ENCODE results near the gene HS2ST1.

Gene HS2ST1

GRCh38 chr1:87089070-87089736 is 174.8 kb downstream of the HS2ST1 start (continued):
- TF ChIP-seq, protein P1, sequence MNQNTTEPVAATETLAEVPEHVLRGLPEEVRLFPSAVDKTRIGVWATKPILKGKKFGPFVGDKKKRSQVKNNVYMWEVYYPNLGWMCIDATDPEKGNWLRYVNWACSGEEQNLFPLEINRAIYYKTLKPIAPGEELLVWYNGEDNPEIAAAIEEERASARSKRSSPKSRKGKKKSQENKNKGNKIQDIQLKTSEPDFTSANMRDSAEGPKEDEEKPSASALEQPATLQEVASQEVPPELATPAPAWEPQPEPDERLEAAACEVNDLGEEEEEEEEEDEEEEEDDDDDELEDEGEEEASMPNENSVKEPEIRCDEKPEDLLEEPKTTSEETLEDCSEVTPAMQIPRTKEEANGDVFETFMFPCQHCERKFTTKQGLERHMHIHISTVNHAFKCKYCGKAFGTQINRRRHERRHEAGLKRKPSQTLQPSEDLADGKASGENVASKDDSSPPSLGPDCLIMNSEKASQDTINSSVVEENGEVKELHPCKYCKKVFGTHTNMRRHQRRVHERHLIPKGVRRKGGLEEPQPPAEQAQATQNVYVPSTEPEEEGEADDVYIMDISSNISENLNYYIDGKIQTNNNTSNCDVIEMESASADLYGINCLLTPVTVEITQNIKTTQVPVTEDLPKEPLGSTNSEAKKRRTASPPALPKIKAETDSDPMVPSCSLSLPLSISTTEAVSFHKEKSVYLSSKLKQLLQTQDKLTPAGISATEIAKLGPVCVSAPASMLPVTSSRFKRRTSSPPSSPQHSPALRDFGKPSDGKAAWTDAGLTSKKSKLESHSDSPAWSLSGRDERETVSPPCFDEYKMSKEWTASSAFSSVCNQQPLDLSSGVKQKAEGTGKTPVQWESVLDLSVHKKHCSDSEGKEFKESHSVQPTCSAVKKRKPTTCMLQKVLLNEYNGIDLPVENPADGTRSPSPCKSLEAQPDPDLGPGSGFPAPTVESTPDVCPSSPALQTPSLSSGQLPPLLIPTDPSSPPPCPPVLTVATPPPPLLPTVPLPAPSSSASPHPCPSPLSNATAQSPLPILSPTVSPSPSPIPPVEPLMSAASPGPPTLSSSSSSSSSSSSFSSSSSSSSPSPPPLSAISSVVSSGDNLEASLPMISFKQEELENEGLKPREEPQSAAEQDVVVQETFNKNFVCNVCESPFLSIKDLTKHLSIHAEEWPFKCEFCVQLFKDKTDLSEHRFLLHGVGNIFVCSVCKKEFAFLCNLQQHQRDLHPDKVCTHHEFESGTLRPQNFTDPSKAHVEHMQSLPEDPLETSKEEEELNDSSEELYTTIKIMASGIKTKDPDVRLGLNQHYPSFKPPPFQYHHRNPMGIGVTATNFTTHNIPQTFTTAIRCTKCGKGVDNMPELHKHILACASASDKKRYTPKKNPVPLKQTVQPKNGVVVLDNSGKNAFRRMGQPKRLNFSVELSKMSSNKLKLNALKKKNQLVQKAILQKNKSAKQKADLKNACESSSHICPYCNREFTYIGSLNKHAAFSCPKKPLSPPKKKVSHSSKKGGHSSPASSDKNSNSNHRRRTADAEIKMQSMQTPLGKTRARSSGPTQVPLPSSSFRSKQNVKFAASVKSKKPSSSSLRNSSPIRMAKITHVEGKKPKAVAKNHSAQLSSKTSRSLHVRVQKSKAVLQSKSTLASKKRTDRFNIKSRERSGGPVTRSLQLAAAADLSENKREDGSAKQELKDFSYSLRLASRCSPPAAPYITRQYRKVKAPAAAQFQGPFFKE (tag by site-specific recombination; IDR thresholded peaks at IDR 0.05; ENCODE audit: borderline replicate concordance) = no peak
- TF ChIP-seq REPIN1 (tag by site-specific recombination; IDR thresholded peaks at IDR 0.05; ENCODE audit: low read depth) = no peak
- no peak for TF ChIP-seq ZNF16 (tag by site-specific recombination; IDR thresholded peaks at IDR 0.05; ENCODE audit: low read depth)
- TF ChIP-seq ZNF175 (tag by site-specific recombination; IDR thresholded peaks at IDR 0.05) = no peak
- TF ChIP-seq OVOL3 (tag by site-specific recombination; IDR thresholded peaks at IDR 0.05) = no peak
- TF ChIP-seq ZNF138 (tag by site-specific recombination; IDR thresholded peaks at IDR 0.05; ENCODE audit: borderline replicate concordance) = no peak
- no peak for TF ChIP-seq ZNF621 (tag by site-specific recombination; IDR thresholded peaks at IDR 0.05)

DNA sequence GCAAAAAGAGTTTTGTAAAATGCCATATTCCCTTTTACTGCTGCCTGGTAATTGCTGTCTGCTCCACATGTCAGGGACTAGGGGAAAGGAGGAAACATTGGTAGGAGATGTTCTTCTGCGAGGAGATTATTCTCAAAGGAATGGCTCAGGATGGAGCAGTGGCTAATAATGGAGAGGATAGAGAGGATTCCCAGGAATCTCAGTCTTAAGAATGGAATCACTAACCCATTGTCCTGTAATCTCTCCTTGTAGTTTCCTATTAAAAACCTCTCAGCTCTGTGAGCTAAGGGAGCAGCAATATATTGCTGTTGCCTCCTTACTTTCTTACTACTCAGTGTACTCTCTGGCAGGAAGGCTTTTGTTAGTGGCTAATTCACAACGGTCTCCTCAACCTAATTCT is 175.4 kb downstream of the HS2ST1 start:
- H3K4me3 ChIP-seq (ENCODE audit: low read depth, low read length) = no peak overlapping the region
- no peaks in the 10 kb centered on the region for H3K9me3 ChIP-seq (ENCODE audit: control insufficient read depth, insufficient read depth, low read depth, low read length)
- H3K36me3 ChIP-seq (ENCODE audit: control insufficient read depth in 2 of 2, insufficient read depth in 1 of 2, low read length in 2 of 2) = no peaks in the 10 kb centered on the region
- ChIA-PET CTCF (no interaction called here), POLR2A (no interaction called here)
- H3K4me1 ChIP-seq (ENCODE audit: control insufficient read depth, insufficient read depth, low read length) = peaks cover 6% of the 10 kb centered on the region; the same call in 1 of the 2 replicates
- H3K27ac ChIP-seq (ENCODE audit: extremely low read depth, low read depth, low read length) = no peak overlapping the region
- TF ChIP-seq GFI1B (tag by site-specific recombination; IDR thresholded peaks at IDR 0.05) = no peak
- TF ChIP-seq ZNF488 (tag by site-specific recombination; IDR thresholded peaks at IDR 0.05) = no peak
- TF ChIP-seq, protein P2, sequence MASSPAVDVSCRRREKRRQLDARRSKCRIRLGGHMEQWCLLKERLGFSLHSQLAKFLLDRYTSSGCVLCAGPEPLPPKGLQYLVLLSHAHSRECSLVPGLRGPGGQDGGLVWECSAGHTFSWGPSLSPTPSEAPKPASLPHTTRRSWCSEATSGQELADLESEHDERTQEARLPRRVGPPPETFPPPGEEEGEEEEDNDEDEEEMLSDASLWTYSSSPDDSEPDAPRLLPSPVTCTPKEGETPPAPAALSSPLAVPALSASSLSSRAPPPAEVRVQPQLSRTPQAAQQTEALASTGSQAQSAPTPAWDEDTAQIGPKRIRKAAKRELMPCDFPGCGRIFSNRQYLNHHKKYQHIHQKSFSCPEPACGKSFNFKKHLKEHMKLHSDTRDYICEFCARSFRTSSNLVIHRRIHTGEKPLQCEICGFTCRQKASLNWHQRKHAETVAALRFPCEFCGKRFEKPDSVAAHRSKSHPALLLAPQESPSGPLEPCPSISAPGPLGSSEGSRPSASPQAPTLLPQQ (tag by site-specific recombination; IDR thresholded peaks at IDR 0.05) = no peak
- no peak for TF ChIP-seq TRIM28 (IDR thresholded peaks at IDR 0.05; ENCODE audit: borderline replicate concordance, low read length)
- no peak for TF ChIP-seq KLF8 (tag by site-specific recombination; IDR thresholded peaks at IDR 0.05)
- no peak for TF ChIP-seq ZNF626 (tag by site-specific recombination; IDR thresholded peaks at IDR 0.05)
- TF ChIP-seq ZNF513 (tag by site-specific recombination; IDR thresholded peaks at IDR 0.05) = no peak
- TF ChIP-seq ZBTB11 (tag by site-specific recombination; conservative IDR thresholded peaks at IDR 0.05; ENCODE audit: low read depth) = no peak
- TF ChIP-seq ZBTB1 (tag by site-specific recombination; IDR thresholded peaks at IDR 0.05) = no peak
- no peak for TF ChIP-seq HOXD13 (CRISPR knock-in tag; IDR thresholded peaks at IDR 0.05; ENCODE audit: borderline replicate concordance)
- TF ChIP-seq INSM2 (tag by site-specific recombination; IDR thresholded peaks at IDR 0.05) = no peak
- TF ChIP-seq ZNF426 (tag by site-specific recombination; IDR thresholded peaks at IDR 0.05) = no peak
- TF ChIP-seq ZSCAN4 (tag by site-specific recombination; IDR thresholded peaks at IDR 0.05) = no peak
